Prostate gland (tissue), 2 donors: ENCODE measurements around the gene MTMR4. TPM values are rescaled to one million over a fixed set of nuclear protein-coding genes. Genes with fewer than 3 reads are reported as not detected.

Experiments used
- DNase-seq: peaks from one replicate; pipeline ENCODE4 v3.0.0-alpha.2; 2019; ENCODE audit warnings: low spot score
- H3K27ac ChIP-seq, 2 donors: fragments of 200-600 bp; sonication (generic); 2 replicates each; pipeline ENCODE4 v1.5.1; 2017 to 2019
- H3K27me3 ChIP-seq: fragments of 200-600 bp; sonication (generic); replicated peaks from 2 replicates; pipeline ENCODE4 v1.5.1; 2019; ENCODE audit not compliant: insufficient read depth
- H3K36me3 ChIP-seq, 2 donors: fragments of 200-600 bp; sonication (generic); 1 replicate in 1 of 2; 2 replicates in 1 of 2; pipeline versions ENCODE4 v1.5.1 to v1.8.1; 2017 to 2019
- H3K4me1 ChIP-seq: fragments of 200-600 bp; sonication (generic); replicated peaks from 2 replicates; pipeline ENCODE4 v1.5.1; 2019
- H3K4me3 ChIP-seq, 2 donors: fragments of 200-600 bp; sonication (generic); 2 replicates each; pipeline ENCODE4 v1.5.1; 2017 to 2019
- H3K9me3 ChIP-seq: fragments of 200-600 bp; sonication (generic); 2 replicates; pipeline ENCODE4 v1.5.1; 2017
- CTCF ChIP-seq, 4 experiments: fragments of 200-600 bp in 2 of 4; fragments of 450-650 bp in 2 of 4; sonication (generic) in 2 of 4; IDR thresholded peaks; 1 replicate in 3 of 4; 2 replicates in 1 of 4; pipeline ENCODE4 v1.5.1; 2016 to 2019; ENCODE audit warnings: antibody characterized with exemption in 4 of 4, mild to moderate bottlenecking in 2 of 4, moderate library complexity in 2 of 4
- POLR2A ChIP-seq: fragments of 450-650 bp; IDR thresholded peaks from one replicate; pipeline ENCODE4 v1.6.1; 2016; ENCODE audit warnings: antibody characterized with exemption, mild to moderate bottlenecking
- POLR2AphosphoS5 ChIP-seq: sonication (generic); formaldehyde crosslinking; IDR thresholded peaks from one replicate; pipeline ENCODE4 v1.6.1; 2017; ENCODE audit warnings: antibody characterized with exemption
- WGBS: methylation state at CpG from one replicate; pipeline ENCODE4 v1.1.5; 2018; 5-methylcytosine and 5-hydroxymethylcytosine counted together
- intact Hi-C: fragments of 100-400 bp; cut with DNase I; formaldehyde crosslinking; loops from one replicate; pipeline ENCODE4 v1.14.2; 2022
- total RNA-seq, 2 donors: library from RNA; depleted of rRNA; stranded (reverse); fragments of >200 nt; gene quantifications; one replicate each; pipeline ENCODE4 v1.1.0, GENCODE V29; 2016

Gene MTMR4
- total RNA-seq, 2 donors from 2014 or later, result 50.7 to 179 TPM

GRCh38 chr17:58517928-58518609 is 3.6 kb upstream of the MTMR4 start:
- Histone ChIP-seq H3K4me1 (peaks cover 14% of the 10 kb centered on the region), H3K9me3 (no peaks in the 10 kb centered on the region), H3K36me3 (no peaks in the 10 kb centered on the region), H3K27me3 (no peaks in the 10 kb centered on the region), H3K27ac (peak overlapping the region; percentile 97 to 98), H3K4me3 (peak overlapping the region; percentile 71 to 74)
- TF ChIP-seq POLR2A, result peak; percentile 56
- peak; percentile 96 for TF ChIP-seq POLR2AphosphoS5
- peak in 1 of 4 experiments; percentile 62 for TF ChIP-seq CTCF (IDR thresholded peaks at IDR 0.05)
- DNase-seq, result peak; percentile 100
- WGBS, result under 1% methylated on average over 39 of the region's 39 CpGs
- intact Hi-C loops, result loop anchor here (2.0 to 10.0 kb wide), 8 partner anchors 117 to 1187 kb away; partner anchors contain the start of genes DYNLL2, PRR11, PTRH2 and RAD51C

- H3K27ac ChIP-seq, result peak overlapping the region; percentile 97 to 98
- no peaks in the 10 kb centered on the region for H3K36me3 ChIP-seq
- H3K9me3 ChIP-seq, result no peaks in the 10 kb centered on the region
- intact Hi-C loops, result loop anchor here (5.0 to 10.0 kb wide), 7 partner anchors 117 to 1187 kb away; partner anchors contain the start of genes DYNLL2, PRR11, PTRH2 and RAD51C
- peaks cover 14% of the 10 kb centered on the region for H3K4me1 ChIP-seq
- H3K4me3 ChIP-seq, result peak overlapping the region; percentile 71 to 74
- H3K27me3 ChIP-seq, result no peaks in the 10 kb centered on the region
- WGBS, result 0% methylated on average over 26 of the region's 27 CpGs
- DNase-seq, result no peak
- TF ChIP-seq POLR2A (peak; percentile 46), CTCF (IDR thresholded peaks at IDR 0.05) (no peak), POLR2AphosphoS5 (no peak)
Observed at GRCh38 chr17:58517378-58517927, 3.0 kb upstream of the MTMR4 start.

GRCh38 chr17:58516644-58517377 is 2.4 kb upstream of the MTMR4 start:
- Histone ChIP-seq H3K9me3 (no peaks in the 10 kb centered on the region), H3K4me3 (peak overlapping the region; percentile 71 to 74), H3K4me1 (peaks cover 14% of the 10 kb centered on the region), H3K27ac (peak overlapping the region; percentile 97 to 98), H3K36me3 (no peaks in the 10 kb centered on the region), H3K27me3 (no peaks in the 10 kb centered on the region)
- WGBS, result 79% methylated on average over 2 of the region's 2 CpGs
- no peak for TF ChIP-seq POLR2AphosphoS5
- TF ChIP-seq CTCF (IDR thresholded peaks at IDR 0.05), result no peak
- TF ChIP-seq POLR2A, result no peak
- no peak for DNase-seq
- intact Hi-C loops, result loop anchor here (5.0 to 10.0 kb wide), 7 partner anchors 118 to 1188 kb away; partner anchors contain the start of genes DYNLL2, PRR11, PTRH2 and RAD51C

- H3K4me3 ChIP-seq, result no peak overlapping the region
- intact Hi-C loops, result loop anchor here (2.0 to 10.0 kb wide), 8 partner anchors 120 to 1190 kb away; partner anchors contain the start of genes DYNLL2, PRR11, PTRH2 and RAD51C
- 61% methylated on average over 2 of the region's 2 CpGs for WGBS
- H3K4me1 ChIP-seq, result peaks cover 14% of the 10 kb centered on the region
- peak overlapping the region; percentile 72 to 86 for H3K27ac ChIP-seq
- no peaks in the 10 kb centered on the region for H3K9me3 ChIP-seq
- TF ChIP-seq CTCF (IDR thresholded peaks at IDR 0.05), result no peak
- TF ChIP-seq POLR2AphosphoS5, result no peak
- no peak for TF ChIP-seq POLR2A
- H3K27me3 ChIP-seq, result no peaks in the 10 kb centered on the region
- no peak for DNase-seq
- H3K36me3 ChIP-seq, result no peaks in the 10 kb centered on the region
Observed at GRCh38 chr17:58515286-58515685, 848 bp upstream of the MTMR4 start.
